HL-60 (cell line): ENCODE results near the gene GET4.

Source experiments
- DNase-seq, 2 experiments: peaks; one replicate each; pipeline ENCODE4 v3.0.0-alpha.2; 2010 to 2020; ENCODE audit warnings: low read depth in 1 of 2, low spot score in 1 of 2
- H3K27ac ChIP-seq: fragments of 250-450 bp; sonication (Bioruptor Pico); replicated peaks from 2 replicates; pipeline ENCODE4 v1.5.1; 2020; ENCODE audit warnings: mild to moderate bottlenecking, moderate library complexity
- H3K27me3 ChIP-seq: fragments of 250-450 bp; sonication (Bioruptor Pico); 2 replicates; pipeline ENCODE4 v1.5.1; 2021; ENCODE audit warnings: mild to moderate bottlenecking, moderate library complexity; ENCODE audit not compliant: insufficient read depth, poor library complexity, severe bottlenecking
- H3K4me3 ChIP-seq: replicated peaks from 2 replicates; pipeline ENCODE4 v1.5.1; 2011; ENCODE audit warnings: mild to moderate bottlenecking, control low read depth, low read length; ENCODE audit not compliant: insufficient read depth
- GABPA ChIP-seq: IDR thresholded peaks from 2 replicates; pipeline ENCODE4 v1.6.1; 2012; ENCODE audit warnings: low read depth
- POLR2AphosphoS5 ChIP-seq: IDR thresholded peaks from 2 replicates; pipeline ENCODE4 v1.6.1; 2012; ENCODE audit warnings: low read depth
- SPI1 ChIP-seq: IDR thresholded peaks from 2 replicates; pipeline ENCODE4 v1.6.1; 2012; ENCODE audit warnings: low read depth, mild to moderate bottlenecking, borderline replicate concordance
- TF ChIP-seq, protein P1 (sequence below): IDR thresholded peaks from 2 replicates; pipeline ENCODE4 v1.6.1; 2012; ENCODE audit warnings: low read depth; ENCODE audit not compliant: insufficient replicate concordance
- TF ChIP-seq, protein P2 (sequence below): IDR thresholded peaks from one replicate; pipeline ENCODE4 v1.5.1; 2011; ENCODE audit warnings: low read length, control low read depth, inconsistent platforms; ENCODE audit not compliant: insufficient read depth

GET4 gene

DNA sequence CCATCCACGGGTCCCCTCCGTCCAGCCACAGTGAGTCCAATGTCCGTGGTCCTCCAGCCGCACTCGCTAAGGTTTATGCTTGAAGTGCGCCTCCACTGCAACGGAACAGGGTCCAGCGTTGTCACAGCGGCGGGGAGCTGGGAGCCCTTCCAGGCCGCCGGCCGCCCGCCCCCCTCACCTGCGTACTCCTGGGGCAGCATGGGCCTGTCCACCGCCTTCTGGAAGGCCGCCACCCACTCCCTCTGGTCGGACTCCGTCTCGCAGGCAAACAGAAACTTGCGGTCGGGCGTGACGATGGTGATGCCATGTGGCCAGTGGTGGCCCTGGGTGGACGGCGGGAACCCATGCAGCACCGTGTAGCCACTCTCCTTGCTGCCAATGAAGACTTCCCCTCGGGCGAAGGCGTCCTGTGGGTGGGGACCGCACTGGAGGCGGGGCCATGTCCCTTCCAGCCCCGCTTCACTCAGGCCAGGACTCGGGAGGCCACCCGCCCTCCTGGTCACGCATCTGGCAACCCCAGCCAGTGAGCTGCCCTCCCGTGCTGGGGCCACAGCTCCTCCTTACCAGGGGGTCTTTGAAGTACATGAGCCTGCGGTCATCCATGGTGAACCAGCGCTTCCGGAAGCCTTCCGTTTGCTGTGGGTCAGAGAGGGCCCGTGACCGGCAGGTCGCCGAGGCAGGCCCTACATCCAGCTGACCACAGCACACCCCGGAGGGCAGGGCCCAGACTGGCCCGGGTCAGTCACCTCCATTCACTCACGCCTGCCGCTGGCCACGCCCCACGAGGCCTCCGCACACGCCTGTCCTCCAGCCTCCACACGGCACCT is 22.7 kb downstream of the GET4 start:
- no peak for TF ChIP-seq GABPA
- TF ChIP-seq POLR2AphosphoS5: no peak
- TF ChIP-seq SPI1: no peak
- TF ChIP-seq, protein P1, sequence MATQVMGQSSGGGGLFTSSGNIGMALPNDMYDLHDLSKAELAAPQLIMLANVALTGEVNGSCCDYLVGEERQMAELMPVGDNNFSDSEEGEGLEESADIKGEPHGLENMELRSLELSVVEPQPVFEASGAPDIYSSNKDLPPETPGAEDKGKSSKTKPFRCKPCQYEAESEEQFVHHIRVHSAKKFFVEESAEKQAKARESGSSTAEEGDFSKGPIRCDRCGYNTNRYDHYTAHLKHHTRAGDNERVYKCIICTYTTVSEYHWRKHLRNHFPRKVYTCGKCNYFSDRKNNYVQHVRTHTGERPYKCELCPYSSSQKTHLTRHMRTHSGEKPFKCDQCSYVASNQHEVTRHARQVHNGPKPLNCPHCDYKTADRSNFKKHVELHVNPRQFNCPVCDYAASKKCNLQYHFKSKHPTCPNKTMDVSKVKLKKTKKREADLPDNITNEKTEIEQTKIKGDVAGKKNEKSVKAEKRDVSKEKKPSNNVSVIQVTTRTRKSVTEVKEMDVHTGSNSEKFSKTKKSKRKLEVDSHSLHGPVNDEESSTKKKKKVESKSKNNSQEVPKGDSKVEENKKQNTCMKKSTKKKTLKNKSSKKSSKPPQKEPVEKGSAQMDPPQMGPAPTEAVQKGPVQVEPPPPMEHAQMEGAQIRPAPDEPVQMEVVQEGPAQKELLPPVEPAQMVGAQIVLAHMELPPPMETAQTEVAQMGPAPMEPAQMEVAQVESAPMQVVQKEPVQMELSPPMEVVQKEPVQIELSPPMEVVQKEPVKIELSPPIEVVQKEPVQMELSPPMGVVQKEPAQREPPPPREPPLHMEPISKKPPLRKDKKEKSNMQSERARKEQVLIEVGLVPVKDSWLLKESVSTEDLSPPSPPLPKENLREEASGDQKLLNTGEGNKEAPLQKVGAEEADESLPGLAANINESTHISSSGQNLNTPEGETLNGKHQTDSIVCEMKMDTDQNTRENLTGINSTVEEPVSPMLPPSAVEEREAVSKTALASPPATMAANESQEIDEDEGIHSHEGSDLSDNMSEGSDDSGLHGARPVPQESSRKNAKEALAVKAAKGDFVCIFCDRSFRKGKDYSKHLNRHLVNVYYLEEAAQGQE: no peak
- TF ChIP-seq, protein P2, sequence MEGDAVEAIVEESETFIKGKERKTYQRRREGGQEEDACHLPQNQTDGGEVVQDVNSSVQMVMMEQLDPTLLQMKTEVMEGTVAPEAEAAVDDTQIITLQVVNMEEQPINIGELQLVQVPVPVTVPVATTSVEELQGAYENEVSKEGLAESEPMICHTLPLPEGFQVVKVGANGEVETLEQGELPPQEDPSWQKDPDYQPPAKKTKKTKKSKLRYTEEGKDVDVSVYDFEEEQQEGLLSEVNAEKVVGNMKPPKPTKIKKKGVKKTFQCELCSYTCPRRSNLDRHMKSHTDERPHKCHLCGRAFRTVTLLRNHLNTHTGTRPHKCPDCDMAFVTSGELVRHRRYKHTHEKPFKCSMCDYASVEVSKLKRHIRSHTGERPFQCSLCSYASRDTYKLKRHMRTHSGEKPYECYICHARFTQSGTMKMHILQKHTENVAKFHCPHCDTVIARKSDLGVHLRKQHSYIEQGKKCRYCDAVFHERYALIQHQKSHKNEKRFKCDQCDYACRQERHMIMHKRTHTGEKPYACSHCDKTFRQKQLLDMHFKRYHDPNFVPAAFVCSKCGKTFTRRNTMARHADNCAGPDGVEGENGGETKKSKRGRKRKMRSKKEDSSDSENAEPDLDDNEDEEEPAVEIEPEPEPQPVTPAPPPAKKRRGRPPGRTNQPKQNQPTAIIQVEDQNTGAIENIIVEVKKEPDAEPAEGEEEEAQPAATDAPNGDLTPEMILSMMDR: no peak
- H3K4me3 ChIP-seq: no peak overlapping the region
- H3K27ac ChIP-seq: no peak overlapping the region
- H3K27me3 ChIP-seq: no peaks in the 10 kb centered on the region
- DNase-seq: no peak

DNA sequence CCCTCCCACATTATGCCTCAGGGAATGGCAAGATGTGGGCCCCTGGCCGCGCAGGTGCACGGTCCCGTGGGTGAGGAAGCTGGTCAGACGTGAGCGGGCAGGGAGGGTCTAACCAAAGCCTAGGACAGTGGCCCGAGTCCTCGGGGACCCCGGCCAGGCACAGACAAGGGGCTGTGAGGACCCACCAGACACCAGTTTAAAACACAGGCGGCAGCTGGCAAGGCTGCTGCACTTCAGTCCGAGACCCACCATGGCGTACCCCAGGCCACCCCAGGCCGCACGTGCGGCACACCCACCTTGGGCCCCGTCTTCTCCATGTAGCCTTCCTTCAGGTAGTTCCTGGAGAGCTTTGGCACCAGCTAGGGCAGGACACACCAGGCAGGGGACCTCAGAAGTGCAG is 23.5 kb downstream of the GET4 start:
- Histone ChIP-seq H3K27me3 (no peaks in the 10 kb centered on the region), H3K27ac (no peak overlapping the region), H3K4me3 (no peak overlapping the region)
- TF ChIP-seq SPI1 (no peak), GABPA (no peak), POLR2AphosphoS5 (no peak)
- TF ChIP-seq, protein P2: no peak
- TF ChIP-seq, protein P1: no peak
- no peak for DNase-seq

DNA sequence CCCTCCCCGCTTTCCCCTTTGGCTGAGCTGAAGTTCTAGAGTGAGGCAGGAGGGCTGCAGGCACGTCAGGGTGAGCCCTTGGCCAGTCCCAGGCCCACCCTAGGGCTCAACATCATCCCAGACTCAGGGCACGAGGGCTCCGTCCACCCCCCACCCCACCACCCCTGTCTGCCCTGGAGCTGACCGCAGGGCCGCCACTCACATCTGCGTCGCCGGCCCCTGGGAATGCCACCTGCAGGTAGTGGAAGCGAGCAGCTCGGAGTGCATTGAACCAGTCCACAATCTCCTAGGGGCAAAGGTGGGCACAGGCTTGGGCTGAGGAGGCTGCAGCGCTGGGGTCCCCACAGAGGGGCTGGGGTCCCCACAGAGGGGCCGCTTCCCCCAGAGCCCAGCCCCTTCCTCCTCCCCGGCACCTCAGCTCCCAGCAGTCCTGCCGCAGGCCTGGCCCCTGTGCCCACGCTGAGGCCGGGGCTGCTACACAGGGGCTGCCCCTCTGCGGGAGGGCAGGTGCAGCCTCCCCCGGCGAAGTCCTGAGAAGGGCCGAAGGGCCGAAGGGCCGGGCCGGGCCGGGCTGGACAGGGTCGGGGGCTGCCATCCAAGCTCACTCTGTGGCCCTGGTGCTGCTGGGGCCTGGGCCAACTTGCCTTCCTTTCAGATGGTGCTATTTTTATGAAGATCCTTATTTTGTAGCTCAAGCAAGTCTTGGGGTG is 24.1 kb downstream of the GET4 start:
- no peak for TF ChIP-seq GABPA
- no peak for TF ChIP-seq SPI1
- TF ChIP-seq, protein P2: no peak
- TF ChIP-seq, protein P1: no peak
- DNase-seq: no peak
- H3K27ac ChIP-seq: no peak overlapping the region

More for the DNA sequence above, 24.1 kb downstream of the GET4 start:
- H3K4me3 ChIP-seq: no peak overlapping the region
- H3K27me3 ChIP-seq: no peaks in the 10 kb centered on the region
